Measurements from ENCODE around the gene TP73. TPM values are rescaled to one million over a fixed set of nuclear protein-coding genes. Genes with fewer than 3 reads are reported as not detected.
"Not testable (repeated sequence)": the region's sequence is repeated elsewhere in the genome, so short reads cannot be mapped to it uniquely, and the experiment has no call there.

Gene TP73
- total RNA-seq, 1 donor from 2014 or later, result under 0.01 TPM

DNA sequence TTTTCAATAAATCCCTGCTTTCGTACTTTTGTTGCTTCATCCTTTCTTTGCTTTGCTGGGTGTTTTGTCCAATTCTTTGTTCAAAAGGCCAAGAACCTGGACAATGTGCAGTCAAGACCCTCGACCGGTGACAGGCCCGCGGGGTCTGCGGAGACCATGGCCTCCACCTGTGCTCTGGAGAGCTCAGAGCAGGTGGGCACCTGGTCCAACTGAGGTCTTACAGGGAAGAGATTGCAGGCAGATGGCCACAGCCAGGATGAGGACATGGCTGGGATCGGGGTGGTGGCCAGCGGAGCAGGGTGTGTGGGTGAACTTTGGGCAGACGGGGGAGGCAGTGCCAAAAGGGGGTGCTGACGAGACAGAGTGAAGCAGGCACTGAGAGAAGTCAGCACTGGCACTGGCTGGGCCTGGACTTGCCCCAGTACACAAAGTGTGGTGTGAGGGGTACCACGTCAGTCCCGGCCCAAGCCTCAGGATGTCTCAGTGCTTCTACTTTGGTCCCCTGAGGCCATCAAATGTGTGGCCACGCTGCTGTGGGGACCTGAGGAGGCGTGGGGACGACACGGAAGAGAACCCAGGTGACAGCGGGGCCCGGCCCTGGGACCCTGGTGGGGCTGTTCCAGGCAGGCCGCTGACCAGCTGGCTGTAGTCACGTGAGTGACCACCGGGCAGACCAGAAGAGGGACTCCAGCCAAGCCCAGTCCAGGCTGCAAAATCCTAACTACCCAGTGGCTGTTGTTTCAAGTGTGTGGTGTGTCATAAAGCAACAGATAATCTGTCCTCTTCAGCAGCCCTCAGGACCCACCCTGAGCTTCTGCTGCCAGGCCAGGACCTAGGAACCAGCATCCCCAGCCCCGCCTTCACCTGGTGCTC lies 89.5 kb downstream of the TP73 start:
- DNase-seq (ENCODE audit: low read depth, low spot score), result no peak

GRCh38 chr1:3742439-3743298 lies 90.4 kb downstream of the TP73 start:
- no peak for DNase-seq (ENCODE audit: low read depth, low spot score)

DNA sequence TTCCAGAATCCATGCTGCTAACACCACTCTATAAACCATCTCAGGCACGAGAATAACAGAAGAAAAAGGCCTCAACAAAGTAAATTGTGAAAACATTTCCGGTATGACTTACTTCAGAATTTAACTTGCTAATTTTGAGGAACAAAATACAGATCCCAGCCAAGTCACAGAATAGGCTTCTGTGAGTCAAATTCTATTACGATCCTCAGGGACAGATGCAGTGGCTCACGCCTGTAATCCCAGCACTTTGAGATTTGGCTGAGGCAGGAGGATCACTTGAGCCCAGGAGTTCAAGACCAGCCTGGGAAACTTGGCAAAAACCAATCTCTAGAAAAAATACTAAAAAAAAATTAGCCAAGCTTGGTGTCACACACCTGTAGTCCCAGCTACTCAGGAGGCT lies 91.1 kb downstream of the TP73 start:
- no peak for DNase-seq (ENCODE audit: low read depth, low spot score)

GRCh38 chr1:3743826-3744225 lies 91.5 kb downstream of the TP73 start:
- DNase-seq (ENCODE audit: low read depth, low spot score), result no peak

- DNase-seq (ENCODE audit: low read depth, low spot score), result no peak
These were observed 92.3 kb downstream of the TP73 start for GRCh38 chr1:3744646-3745045.

- no peak for DNase-seq (ENCODE audit: low read depth, low spot score)
These were observed 92.8 kb downstream of the TP73 start for GRCh38 chr1:3745071-3745470.

- DNase-seq (ENCODE audit: low read depth, low spot score), result no peak
These were observed 93.5 kb downstream of the TP73 start for GRCh38 chr1:3745590-3746381.

DNA sequence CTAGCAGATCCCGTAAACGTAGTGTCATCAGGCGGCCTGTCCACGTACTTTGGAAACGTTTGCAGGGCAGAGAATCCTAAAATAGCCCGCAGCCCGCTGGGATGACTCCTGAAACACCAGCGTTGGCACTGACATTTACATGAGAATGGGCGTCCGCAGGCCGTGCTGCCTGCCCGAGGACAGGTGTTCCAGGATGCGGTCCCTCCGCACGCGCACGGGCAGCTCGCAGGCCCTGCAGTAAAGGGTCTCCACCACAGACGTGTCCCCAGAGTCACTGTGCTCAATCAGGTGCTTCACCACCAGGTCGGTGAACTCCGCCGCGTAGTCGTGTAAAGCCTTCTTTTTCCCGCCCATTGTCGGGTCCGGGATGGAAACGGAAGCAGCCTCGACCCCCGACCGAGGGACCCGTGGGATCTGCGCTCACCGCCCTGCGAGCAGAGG lies 94.1 kb downstream of the TP73 start:
- no peak for DNase-seq (ENCODE audit: low read depth, low spot score)

GRCh38 chr1:3746830-3747521 lies 94.7 kb downstream of the TP73 start:
- no peak for DNase-seq (ENCODE audit: low read depth, low spot score)

GRCh38 chr1:3747522-3747848 lies 95.2 kb downstream of the TP73 start:
- no peak for DNase-seq (ENCODE audit: low read depth, low spot score)

GRCh38 chr1:3747903-3748302 lies 95.6 kb downstream of the TP73 start:
- DNase-seq (ENCODE audit: low read depth, low spot score), result no peak

- not testable (repeated sequence) for DNase-seq (ENCODE audit: low read depth, low spot score)
These were observed 96.1 kb downstream of the TP73 start for GRCh38 chr1:3748316-3748900.

DNA sequence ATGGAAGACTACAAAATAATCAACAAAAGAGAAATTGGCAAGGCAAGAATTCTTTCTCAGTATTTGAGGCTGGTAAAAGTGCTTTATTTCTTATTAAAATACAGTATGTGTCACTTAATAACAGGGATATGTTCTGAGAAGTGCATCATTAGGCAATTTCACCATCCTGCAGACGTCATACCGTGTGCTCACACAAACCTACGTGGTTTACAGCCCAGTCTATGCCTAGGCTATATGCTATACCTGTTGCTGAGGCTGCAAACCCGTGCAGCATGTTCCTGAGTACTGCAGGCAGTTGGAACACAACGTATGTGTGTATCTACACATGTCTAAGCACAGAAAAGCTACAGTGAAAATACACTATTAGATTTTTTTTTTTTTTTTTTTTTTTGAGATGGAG lies 97.2 kb downstream of the TP73 start:
- DNase-seq (ENCODE audit: low read depth, low spot score), result no peak

GRCh38 chr1:3750741-3751140 lies 98.4 kb downstream of the TP73 start:
- DNase-seq (ENCODE audit: low read depth, low spot score), result no peak

GRCh38 chr1:3752400-3752945 lies 100.2 kb downstream of the TP73 start, which contains the start of gene CCDC27:
Gene CCDC27, plus strand, starts transcription at chr1:3752450. Its CDS starts 32 bp downstream, at chr1:3752482.
- DNase-seq (ENCODE audit: low read depth, low spot score), result no peak

- no peak for DNase-seq (ENCODE audit: low read depth, low spot score)
These were observed 101.5 kb downstream of the TP73 start for GRCh38 chr1:3753656-3754454.

GRCh38 chr1:3756394-3756793 lies 104.1 kb downstream of the TP73 start:
- no peak for DNase-seq (ENCODE audit: low read depth, low spot score)

GRCh38 chr1:3759164-3759563 lies 106.8 kb downstream of the TP73 start:
- no peak for DNase-seq (ENCODE audit: low read depth, low spot score)

DNA sequence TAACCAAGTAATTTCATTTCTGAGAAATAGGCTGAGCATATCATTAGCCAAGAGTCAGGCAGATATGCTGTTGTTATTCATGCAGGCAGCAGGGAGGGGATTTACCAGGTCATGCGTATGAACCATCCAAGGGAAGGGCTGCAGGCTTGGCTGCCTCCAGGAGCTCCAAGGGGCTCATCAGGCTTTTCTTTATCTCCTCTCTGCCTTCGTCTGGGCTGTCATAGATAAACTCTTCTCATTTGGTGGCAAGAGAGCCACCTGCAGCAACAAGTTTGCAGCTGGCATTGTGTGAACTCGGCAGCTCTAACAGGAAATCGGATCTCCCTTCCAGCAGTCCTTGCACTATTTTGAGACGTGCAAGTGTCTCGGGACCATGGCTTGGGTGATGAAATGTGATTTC lies 107.5 kb downstream of the TP73 start:
- no peak for DNase-seq (ENCODE audit: low read depth, low spot score)
